ENCODE results near the gene DPP10.
A peak's percentile ranks its signal among the peaks of the same experiment; 100 is the strongest.

The DPP10 gene

DNA sequence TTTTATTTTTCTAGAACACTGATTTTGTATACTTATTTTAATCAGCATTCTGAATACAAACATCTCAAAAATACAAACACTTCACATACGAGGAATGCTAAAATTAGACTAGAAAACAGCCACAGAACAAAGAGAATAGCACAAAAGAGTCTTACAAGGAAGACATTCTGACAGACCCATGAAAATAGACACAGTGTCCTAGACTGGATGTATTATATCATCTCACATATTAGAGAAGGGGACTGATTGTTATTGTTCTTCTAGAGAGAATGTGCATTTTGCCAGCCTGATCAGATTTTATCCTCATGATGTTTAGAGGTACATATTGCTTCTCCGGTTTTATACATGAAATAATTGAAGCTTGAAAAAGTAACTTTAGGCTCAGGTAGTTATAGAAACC lies 357.9 kb downstream of the DPP10 start:
- peak in 1 of 51 donors; percentile 24 for DNase-seq

DNA sequence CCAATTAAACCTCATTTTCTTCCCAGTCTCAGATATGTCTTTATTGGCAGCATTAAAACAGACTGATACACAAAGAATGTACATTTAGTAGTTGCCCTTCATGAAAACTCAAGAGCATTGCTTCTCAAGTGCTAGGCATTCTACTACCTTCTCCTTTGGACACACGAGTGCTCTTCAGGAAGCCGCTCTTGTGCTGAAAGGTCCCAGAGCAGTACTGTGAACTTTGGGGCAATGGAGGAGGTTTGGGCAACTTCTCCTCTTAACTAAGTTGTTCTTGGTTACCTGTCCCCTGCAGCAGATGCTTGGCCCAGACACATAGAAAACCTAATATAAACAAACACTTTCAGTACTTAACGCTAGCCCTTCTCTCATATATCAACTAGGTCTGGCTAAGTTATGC lies 362.8 kb downstream of the DPP10 start:
- DNase-seq = no peak

DNA sequence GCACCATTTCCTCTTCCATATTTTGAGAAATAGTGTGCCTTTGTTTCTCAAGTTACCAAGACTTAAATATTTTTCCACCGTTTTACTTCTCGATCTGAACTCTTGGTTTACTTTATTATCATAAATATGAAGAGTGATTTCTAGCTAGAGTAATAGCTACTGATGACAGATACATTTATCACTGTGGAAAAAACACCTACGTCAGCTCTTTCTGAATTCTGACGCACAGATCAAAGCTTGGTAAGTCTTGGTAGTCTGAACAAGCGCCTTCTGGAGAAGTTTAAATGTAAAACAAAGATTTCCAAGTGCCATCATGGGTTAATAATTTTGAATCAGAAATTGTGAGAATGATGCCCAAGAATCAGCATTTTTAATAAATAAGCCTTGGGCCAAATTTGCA lies 367.7 kb downstream of the DPP10 start:
- DNase-seq = no peak

DNA sequence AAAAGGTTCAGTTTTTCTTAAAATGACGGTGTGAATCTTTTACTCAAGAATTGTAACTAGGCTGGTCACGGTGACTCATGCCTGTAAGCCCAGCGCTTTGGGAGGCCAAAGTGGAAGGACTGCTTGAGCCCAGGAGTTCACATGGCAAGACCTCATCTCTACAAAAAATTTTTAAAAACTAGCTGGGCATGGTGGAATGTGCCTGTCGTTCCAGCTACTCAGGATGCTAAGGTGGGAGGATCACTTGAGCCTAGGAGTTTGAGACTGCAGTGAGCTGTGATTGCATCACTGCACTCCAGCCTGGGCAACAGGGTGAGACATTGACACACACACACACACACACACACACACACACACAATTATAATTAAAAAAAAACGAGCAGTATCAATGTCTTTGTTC lies 369.8 kb downstream of the DPP10 start:
- no peak for DNase-seq

DNA sequence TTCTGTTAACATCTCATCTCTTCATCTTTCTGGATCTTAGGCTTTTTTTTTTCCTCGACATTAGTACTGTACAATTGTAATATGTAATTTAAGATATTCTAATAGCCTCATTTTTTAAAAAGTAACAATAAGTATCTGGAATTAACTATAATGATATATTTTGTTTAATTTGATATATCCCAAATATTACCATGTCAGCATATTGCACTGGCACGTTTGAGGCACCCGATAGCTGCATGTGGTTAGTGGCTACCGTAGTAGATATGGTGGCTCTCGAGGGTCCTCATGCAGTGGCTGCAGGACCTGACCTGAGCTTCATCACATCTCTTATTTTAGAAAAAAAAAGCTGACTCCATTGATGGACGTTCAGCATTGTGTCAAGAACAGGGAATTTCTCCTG lies 371.9 kb downstream of the DPP10 start:
- DNase-seq = no peak

DNA sequence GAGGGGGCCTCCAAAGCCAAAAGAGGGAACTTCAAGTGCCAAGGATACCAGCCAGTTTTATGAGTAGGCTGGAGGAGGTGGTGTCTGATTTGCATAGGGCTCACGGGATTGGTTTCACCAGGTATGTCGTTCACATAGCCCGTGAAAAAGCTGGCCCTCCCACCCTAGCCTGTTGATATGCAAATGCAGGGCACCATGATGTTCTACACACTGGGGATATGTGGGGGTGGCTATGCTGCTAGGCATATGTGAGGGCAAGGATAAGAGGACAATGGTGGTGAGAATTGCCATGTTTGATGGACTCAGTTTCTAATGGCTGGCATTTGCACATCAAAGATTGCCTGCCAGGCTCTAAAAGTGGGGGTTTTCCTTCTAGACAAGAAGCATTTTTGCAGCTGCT lies 378.6 kb downstream of the DPP10 start:
- DNase-seq = no peak

DNA sequence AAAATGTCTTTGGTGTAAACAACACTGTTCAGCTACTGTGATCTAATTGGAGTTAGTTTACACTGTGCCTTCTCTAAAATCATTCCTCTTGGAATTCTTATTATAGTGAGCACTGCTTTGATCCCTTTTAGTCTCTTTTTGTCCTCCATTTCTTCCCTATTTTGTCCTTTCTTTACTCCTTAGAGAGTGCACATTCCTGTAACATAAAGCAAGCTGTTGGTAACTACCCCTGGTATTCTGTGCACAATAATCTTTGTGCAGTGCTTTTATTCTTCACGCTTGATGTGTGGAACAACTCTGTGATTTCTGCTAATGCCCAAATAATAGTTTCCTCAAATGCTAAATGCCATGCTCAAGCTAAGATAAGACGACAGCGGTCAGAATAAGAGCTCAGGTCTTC lies 401.5 kb downstream of the DPP10 start:
- no peak for DNase-seq

DNA sequence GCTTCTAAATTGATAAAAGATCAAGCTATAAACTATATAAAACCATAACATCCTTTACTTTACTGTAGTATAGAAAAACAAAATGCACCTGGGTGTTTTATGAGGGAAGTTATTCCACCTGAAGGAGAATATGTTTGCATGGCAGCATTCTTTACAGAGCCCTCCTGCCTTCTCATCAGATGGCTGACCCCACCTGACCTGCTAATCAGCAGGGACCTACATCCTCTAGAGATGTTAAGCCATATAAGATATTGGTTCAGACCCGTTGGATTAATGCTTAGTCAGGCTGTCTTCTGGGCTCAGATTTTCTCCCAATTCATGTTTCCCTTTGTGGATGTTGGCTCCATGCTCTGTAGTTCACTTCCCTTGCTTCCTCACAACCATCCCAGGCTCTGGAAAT lies 414.8 kb downstream of the DPP10 start:
- DNase-seq = no peak

DNA sequence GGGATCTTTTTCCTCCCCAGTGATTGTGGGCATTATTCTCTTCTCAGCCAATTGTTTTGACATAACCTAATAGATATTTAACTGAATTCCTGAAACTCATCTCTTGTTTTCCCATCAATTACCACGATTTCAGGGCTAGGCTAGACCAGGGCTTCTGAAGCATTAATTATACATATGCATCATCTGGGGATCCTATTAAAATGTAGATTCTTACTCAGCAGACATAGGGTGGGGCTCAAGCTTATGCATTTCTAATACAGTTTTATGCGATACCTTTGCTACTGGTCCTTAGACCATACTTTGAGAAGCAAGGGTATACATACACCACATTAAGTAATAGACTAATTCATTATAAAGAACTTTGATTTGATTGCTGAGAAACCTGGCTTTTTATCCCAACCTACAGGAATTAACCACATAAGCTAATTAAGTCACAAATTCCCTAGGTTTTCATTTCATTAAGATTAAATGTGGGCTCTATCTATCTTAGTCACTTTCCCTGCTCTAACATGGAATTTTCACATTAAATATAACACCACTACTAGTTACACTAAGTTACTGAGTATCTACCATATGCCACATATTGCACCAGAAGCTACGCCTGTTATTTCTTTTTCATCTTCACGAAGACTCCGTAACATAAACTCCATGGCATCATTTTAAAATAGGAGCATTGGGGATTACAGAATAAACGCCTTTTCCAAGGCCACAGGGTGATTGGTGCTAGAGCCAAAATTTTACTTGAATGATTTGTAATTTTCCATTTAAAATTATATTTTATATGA lies 417.5 kb downstream of the DPP10 start:
- DNase-seq = no peak

DNA sequence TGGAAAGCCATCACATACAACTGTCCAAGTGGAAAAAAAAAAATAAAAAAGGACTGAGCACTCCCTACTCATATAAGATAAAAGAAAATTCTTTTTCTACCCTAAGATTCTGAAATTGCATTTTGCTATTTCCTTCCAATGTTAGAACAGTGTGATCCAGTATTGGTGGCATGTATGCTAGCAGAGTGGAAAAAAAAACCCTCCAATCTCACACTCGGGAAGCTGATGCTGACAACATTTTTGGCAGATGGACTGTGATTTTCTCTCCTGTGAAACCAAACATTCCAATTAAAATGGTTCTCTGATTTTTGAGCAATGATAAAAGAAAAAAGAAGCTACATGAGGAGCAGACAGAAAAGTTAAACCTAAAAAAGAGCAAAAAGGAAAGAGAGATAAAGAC lies 419.8 kb downstream of the DPP10 start:
- DNase-seq = no peak

DNA sequence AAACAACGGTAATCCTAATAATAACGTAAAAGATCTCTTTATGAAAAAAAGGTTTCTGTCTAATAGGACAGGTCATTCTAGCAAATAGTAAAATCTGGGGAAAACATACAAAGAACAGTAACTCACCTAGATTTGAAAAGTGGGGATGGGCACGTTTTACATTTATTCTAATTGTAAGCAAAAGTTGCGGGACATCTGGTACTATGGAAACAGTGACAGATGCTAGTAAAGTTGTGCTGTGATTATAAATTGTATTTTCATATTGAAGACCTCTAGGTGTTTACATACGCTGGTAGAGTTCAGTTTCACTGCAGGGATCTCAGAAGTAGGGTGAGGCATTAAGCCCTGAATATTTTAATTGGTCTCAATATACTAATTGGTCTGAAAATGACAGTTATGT lies 422.5 kb downstream of the DPP10 start:
- DNase-seq = no peak

DNA sequence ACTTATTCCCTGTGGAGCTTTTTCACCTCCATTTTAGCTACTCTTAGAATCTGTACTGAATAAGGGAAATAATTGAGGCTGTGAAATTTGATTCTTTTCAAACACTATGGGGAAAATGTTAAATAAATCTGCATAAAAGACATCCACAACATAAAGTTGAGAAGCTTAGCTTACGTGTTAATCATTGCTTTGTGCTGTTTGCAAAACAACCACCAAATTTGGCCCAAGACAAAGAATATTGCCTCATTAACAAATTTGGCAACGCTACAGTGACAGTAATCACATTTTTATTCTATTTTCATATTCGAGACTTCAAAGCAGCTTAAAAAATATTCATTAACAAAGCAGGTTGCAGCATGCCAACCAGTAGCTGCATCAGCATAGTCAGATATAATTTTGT lies 437.6 kb downstream of the DPP10 start:
- DNase-seq = no peak

DNA sequence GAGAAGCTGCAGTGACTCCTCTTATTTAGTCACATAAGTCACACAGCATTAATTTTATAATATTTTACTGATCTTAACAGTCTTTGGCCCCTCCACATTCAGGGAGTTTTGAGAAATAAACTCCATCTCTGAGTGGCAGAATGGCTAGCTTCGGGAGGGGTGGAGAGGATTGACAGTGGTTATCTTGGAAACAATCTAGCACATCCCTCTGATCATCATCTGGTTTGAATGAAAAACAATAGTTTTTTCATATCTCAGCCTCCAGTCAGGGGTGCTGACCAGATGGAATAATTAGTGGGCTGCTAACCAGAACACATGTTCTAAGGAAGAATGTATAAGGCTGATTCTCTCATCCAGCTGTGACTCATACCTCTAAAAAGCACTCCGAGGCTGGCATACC lies 477.5 kb downstream of the DPP10 start:
- no peak for DNase-seq

DNA sequence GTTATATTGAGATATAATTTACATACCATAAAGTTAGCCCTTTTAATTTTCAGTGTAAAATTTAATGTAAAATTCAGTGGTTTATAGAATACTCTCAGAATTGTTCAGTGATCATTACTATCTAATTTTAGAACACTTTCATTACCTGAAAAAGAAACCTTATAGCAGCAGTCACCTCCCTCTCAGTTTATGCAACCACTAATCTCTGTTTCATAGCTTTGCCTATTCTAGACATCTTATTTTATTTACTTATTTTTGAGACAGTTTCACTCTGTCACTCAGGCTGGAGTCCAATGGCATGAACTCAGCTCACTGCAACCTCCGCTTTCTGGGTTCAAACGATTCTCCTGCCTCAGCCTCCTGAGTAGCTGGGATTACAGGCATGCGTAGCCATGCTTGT lies 479.6 kb downstream of the DPP10 start:
- DNase-seq = no peak

DNA sequence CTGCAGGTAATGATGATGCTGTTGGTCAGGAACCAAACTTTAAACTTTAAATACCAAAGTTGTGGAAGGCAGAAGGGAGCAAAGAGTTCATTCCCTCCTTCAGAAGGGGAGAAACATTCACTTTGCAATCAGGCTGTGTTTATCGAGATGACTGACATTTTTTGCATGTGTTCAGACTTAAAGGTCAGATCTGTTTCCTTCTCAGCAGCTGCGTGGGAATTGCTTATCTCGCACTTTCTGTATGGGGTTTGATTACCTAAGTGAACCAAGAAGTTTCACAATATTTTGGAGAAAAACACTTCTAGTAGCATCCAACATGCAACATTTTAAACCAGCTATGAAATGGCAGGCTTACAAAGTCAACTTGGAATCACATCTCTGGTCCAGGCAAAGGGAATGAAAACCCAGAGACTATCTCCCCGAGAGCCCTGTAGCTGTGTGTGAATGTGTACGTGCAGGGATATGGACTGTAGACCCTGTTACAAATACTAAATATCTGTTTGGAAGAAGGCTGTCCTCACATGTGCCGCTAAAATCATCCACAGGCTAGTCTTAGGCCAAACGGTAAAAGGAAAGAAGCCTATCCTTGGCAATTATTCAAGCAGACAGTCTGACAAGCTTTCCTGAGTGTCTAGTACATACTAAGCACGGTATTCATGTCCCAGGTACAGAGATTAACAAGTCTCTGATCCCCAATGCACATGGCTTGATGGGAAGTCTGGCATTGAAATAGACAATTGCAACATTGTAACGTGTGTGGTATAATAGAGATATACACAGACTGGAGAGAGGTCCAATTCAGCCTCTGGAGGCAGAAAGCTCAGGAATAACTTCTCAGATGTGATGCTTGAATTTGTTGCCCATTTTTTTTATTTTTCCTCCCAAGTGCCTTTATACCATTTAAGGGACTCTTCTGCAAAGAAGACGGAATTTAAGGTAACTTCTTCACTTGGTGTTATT lies 483.1 kb downstream of the DPP10 start:
- no peak for DNase-seq

DNA sequence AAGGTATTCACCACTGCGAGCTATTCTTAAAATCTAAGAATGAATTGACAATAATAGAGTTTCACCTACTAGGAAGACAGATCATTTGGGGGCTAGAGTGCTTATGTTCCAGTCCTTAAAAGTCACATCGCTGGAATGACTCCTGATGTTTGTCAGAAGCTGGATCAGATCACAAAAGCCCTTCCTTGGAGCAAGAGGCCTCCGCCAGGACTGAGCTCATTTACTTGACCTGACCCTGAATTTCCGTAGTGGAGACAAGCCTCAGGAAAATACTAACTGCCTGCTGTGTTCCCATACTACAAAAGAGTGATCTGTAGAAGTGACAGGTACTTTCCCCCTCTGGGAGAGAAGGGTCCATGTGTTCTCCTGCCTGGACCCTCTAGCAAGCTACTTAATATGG lies 483.9 kb downstream of the DPP10 start:
- no peak for DNase-seq

DNA sequence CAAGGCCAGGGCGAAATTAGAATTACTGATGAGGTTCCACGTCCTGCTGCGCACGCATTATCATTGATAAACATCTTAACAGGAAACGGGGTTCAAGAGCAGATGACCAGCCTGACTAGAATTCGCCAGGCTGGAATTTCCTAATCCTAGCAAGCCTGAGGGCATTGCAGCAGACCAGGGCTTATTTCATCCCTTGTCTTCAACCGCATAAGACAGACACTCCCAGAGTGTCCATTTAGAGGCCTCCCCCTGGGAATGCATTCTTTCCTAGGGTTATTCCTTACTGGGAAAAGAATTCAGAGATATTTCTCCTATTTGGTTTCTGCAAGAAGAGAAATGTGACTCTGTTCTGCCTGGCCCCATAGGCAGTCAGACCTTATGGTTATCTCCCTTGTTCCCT lies 486.8 kb downstream of the DPP10 start:
- DNase-seq = no peak

DNA sequence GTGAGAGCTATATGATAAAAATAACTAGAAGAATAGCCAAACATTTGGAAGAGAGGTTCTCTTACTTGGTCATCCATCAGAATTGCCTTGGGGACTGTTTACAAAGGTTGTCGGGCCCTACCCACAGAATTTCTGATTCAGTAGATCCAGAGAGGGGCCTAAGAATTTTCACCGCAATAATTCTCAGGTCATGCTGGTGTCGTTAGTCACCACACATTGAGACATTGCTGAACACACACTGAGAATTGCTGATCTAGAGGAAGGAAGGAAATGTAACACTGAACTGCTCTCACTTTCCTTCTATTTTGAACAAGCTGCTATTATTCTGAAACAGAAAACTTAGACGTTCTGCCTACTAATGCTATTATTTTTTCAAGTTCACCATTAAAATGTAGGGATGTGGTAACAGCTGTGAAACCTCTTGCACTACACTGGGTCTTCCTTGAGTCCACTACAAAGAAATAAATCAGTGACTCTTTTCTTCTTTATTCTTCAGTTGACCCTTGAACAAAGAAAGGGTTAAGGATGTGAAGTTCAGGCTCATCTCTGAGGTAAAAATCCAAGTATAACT lies 491.3 kb downstream of the DPP10 start:
- no peak for DNase-seq

DNA sequence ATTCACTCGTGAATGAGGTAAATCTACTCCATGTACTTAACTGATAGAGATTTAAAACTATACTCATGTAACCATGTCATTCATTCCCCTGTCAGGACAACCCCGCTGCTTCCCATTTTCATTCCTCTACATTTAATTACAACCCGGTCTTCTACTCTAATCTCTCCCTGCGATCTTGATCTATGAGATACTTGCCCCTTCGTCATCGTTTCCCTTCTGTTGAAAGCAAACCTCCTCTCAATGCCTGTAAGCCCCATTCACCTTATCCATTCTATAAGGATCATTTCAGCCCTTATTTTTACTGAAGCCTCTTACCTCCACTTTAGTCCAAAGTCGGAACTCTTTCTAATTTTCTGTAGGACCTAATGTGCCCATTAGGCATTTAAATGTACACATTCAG lies 492.6 kb downstream of the DPP10 start:
- no peak for DNase-seq

DNA sequence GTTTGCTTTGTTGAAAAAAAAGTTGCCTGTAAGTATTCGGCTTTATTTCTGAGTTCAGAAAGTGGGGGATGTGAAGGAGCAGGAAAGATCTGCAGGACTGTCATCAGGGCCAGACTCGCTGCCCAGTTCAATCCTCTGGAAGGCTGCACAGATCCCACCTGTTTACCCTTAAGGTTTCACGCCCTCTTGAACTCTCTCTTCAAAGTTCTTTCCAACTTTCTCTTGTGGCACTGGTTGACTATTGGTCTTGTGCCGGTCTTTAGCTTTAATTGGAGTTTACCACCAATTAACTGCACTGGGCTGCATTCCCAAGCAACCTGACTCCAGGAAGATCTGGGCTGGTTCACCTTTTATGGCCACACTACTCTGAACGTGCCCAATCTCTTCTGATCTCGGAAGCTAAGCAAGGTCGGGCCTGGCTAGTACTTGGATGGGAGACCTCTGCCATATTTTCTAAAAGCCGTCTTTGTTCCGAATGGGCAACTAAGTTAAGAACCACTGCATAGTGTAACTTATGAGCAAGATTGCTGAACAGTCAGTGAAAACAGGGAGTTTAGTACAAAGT lies 495.0 kb downstream of the DPP10 start:
- no peak for DNase-seq

DNA sequence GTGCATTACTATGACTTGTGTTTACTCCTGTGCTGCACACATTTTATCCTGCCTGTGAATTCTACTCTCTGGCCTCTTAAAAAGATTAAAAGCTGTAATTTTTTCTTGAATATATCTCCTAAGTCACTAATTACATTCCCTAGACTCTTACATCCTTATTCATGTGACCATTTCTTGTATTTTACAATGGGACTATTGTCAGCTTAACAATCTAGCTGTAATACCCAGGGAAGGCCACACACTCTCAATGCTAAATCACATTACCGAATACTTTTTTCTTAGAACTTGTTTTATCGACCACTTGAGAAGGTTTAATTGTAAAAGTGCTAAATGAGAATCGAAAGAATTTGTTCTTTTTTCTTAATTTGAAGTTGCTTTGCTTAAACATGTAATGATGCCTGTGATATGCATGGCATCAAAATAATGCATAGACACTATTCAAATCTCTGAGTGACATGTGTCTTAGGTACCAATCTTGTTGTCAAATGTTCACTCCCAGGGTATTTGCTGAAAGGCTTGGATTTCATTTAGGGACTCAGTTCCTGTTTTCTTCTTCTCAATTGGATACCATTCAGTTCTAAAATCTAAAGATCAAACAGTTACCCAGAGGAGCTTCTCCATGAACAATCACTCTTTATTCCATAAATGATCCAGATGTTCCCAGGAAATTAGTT lies 498.5 kb downstream of the DPP10 start:
- no peak for DNase-seq

Measured in hypothalamus (tissue), 51 donors.